ENCODE data around the gene ZFHX3.

The ZFHX3 gene

DNA sequence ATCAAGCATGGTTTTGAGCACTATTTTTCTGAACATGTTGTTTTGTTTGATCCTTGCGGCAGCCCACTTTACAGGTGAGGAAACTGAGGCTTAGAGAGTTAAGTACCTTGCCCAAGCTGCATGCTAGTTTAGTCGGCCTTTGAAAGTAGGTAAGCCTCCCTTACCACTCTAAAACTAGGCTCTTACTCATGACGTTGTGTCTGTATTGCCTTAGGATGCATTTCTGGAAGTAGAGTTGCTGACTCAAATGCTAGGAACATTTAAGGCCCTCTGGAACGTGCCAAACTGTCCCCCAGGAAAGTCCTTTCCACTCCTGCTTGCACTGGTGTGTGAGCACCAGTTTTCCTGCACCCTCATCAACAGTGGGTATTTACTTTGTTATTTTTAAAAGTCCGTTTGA, 76.6 kb downstream of the ZFHX3 start:
- DNase-seq = no peak

DNA sequence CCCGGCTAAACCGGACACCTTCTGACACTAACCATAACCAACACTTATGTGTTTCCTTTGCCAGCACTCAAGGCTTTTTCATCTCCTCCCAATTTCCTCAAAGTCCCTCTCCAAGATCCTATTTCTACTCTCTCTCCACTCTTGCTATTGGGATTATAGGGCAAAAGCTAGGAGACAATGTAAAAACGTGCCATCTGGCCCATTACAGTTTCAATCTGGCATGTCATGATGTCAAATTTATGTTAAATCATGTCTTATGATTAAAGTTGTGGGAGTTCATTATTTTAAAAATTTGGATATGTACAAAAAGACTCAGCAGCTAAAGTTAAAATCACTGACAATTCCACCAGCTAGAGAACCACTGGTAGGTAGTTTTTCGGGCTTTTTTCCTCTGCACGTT, 77.3 kb downstream of the ZFHX3 start:
- no peak for DNase-seq

GRCh38 chr16:72969812-72970211, 78.1 kb downstream of the ZFHX3 start:
- no peak for DNase-seq

DNA sequence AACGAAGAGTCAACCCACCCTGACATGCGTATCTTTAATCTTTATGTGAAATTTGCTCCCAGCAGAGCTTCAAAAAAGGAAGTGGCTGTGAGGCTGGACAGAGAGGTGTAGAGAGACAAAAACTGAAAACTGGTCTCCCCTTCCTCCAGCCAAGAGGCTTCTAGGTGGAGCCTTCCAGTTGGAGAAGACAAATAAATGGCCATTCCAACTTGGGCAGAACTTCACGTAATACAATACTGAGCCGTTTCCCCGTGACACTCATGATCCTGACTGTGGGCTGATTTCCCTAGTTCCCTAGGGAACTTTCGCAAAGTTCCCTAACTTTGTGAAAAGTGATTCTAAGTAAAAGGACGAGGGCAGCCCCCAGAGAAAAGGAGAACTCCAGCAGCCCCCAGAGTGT, 78.8 kb downstream of the ZFHX3 start:
- DNase-seq = no peak

DNA sequence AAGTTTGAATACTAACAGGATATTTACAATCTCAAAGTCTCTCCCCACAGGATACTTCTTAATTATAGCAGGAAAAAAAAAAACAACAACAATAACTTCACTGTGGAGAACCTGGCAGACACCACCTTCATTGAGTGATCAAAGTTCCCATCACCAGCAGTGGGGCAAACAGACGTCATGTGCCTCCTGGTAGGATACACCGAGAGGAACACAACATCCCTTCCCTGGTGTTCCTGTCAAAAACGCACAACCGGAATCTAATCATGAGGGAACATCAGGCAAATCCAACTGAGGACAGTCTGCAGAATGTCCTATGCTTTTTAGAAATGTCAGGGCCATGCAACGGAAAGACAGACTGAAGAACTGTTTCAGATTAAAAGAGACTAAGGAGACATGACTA, 80.0 kb downstream of the ZFHX3 start:
- no peak for DNase-seq

GRCh38 chr16:72963533-72964315, 84.2 kb downstream of the ZFHX3 start:
- no peak for DNase-seq

GRCh38 chr16:72962347-72962746, 85.6 kb downstream of the ZFHX3 start:
- no peak for DNase-seq

- DNase-seq = no peak
These were observed 86.1 kb downstream of the ZFHX3 start for GRCh38 chr16:72961863-72962262.

DNA sequence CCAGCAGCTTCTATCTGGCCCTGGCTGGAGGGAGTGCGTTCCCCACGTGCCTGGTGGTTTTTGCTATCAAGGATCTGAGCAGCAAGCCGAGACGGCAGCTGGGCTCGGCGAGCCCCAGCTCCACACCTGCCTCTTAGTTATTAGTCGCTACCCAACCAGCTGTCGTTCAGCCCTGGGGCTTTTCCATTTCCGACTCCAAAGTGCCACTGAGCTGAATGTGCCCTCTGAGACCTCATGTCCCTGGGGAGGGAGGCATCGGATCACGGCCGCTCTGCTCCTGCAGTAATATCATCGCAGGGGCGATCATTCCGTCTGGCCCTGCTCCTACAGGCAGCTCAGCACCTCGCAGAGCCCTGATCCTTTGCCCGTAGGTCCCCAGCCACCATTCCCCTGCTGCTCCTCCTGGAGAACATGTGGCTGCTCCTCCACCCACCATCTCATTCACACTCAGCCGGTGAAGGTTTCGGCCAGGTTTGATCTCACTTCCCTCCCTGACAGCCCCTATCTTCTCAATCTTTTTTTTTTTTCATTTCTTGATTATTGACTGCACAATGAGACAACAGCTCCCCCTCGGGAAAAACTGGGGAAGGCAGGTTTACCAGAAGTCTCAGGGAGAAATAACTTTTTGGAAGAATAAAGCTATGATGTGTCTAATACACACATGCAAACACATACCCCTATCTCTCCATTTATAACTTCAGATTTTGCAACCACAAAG, 86.7 kb downstream of the ZFHX3 start:
- no peak for DNase-seq

DNA sequence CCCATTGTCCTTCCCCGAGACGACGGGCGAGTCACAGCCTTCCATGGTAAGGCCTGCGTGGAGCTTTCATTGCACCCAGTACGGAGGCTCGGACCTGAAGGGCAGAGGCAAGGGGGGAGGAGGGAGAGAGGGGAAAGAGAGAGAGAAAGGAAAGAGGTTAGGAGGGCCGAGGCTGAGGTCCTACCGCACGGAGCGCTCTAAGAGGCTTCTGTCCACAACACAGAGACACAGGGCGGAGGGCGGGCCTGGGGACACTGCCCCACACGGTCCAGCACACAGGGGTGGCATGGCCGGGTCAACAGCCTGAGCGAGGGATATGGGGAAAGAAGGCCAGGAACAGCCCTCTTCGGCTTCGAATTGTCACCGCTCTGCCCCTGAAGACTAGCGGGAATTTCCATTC, 87.8 kb downstream of the ZFHX3 start:
- DNase-seq = no peak

DNA sequence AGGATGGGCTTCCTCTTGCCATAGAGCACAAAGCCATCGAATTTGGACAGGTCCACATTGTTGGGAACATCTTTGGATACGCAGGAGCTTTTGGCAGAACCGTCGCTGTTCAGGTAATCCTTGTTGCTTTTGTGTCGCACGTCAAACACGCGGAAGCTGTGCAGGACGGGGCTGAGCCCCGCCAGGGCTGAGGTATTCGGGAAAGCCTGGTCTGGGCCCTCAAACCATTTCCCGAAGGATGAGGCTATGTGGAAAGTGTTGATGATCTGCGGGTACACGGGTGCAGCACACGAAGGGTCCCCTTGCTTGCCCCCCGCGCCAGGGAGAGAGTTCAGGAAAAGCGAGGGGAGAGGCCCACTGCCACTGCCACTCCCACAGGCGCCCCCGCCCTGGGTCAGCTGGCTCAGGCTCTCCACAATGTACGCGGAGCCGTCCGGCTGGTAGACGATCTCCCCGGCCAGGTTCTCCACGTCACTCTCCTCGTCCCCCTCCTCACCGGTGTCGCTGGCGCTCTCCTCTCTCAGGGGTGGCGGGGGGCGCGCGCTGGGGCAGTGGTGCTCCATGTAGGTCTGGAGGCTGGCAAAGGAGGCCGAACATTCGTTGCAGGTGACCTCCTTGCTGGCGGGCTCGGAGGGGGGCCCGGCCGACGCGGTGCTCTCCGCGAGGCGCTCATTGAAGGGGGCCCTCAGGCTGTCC, 88.5 kb downstream of the ZFHX3 start:
- DNase-seq = no peak

- no peak for DNase-seq
These were observed 89.3 kb downstream of the ZFHX3 start for GRCh38 chr16:72958522-72959076.

- DNase-seq = no peak
These were observed 90.3 kb downstream of the ZFHX3 start for GRCh38 chr16:72957303-72958277.

- no peak for DNase-seq
These were observed 91.5 kb downstream of the ZFHX3 start for GRCh38 chr16:72956124-72957064.

DNA sequence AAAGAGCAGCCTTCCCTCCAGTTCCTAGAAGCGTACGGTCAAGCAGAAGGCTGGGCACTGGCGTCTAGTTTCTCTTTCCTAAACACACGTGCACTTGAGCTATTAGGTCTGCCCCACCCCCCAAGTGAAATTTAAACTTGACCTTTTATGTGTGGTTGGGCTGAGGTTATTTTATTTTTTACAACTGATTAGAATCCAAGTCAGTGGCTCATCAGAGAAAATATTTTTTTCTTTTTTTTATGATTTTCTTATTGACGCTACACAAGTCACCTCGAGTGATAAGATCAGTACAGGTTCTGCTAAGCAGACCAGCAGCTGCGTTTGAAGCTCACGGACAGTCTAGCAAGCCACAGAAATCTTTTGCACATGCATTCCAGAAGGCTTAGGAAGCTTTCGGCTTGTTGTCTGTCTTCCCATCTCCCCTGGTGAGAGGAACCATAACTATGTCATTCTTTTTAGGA, 95.1 kb downstream of the ZFHX3 start:
- DNase-seq = no peak

- DNase-seq = no peak
These were observed 95.5 kb downstream of the ZFHX3 start for GRCh38 chr16:72952404-72952803.

GRCh38 chr16:72951916-72952315, 96.0 kb downstream of the ZFHX3 start:
- DNase-seq = no peak

DNA sequence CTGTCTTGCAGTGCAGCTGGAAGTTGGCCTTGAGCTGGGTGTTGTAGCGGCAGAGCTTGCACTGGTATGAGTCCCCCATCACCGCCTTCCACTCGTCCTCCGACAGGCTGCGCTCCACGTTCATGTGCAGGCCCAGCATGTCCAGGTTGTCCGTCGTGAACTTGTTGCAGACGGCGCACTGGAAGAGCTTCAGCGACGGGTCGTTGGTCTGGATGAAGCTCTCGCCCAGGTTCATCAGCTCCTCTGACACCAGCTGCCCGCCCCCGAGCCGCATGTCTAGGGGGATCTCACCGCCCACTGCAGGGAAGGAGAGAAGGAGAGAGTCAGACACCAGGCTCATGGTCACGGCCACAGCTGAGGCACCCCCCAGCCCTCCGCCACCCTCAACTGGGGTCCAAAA, 97.3 kb downstream of the ZFHX3 start:
- no peak for DNase-seq

DNA sequence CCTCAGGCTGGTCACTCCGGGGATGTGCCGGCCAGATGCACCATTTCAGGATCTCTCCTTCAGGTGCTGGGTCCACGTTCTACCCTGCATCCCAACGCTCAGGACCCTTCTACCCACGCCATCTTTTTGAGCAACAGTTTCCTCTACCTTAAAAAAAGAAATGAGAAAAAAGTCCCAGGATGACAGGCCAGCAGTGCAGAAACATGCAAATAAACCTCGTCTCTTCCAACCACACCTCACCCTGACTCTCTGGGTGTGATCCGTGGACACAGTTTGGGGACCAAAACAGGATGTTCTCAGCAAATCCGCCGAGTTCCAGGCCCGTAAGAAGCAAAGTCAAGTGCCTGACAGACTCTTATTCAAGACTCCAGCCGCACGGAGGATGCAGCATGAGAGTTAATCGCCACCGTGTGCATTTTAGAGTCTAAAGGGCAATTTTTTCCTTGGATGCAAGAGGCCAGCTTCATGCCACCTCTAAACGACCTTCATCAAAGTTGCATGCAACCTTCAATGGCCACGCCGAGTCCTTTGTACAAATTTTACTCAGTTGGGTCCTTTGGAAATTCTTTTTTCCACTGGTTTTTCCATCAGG, 99.6 kb downstream of the ZFHX3 start:
- DNase-seq = no peak

DNA sequence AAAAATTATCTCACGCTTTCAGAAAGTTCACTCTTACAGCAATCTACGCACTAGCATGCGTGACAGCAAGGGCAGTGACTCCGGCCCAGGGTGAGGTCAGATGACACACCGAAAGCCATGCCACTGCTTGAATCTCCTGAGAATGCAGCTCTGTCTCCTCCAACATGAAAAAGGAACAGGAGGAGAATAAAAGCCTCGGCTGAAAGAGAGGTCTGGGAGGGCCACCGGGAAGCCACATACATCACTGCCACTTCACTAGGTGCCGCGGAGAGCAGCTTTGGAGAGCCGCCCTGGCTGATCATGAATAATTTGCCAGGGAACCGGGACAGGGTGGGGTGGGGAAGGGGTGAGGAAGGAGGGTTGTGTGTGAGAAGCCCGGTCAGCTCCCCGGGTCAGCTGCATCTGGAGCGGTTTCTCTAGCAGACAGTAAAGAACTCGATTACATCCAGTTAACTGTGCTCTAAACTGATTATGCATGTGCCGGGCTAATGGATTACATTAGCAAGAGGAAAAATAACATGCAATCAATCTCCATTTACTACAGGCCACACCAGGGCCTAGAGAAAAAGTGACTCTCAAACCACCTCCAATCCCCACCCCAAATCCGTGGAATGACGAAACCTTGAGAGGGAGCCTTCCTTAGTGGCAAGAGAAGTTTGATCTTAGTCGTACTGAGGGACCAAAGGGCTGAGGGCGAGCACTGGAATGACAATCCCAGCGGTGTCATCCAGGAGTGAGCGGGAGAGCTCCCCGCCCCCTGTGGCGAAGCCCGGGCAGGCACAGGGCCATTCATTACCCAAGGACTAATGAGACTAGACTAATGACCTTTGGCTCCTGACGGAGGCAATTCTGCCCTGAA, 100.3 kb downstream of the ZFHX3 start:
- DNase-seq = no peak
